Measurements from ENCODE around the gene GCC2.
"Not testable (repeated sequence)": the region's sequence is repeated elsewhere in the genome, so short reads cannot be mapped to it uniquely, and the experiment has no call there.

The GCC2 gene

DNA sequence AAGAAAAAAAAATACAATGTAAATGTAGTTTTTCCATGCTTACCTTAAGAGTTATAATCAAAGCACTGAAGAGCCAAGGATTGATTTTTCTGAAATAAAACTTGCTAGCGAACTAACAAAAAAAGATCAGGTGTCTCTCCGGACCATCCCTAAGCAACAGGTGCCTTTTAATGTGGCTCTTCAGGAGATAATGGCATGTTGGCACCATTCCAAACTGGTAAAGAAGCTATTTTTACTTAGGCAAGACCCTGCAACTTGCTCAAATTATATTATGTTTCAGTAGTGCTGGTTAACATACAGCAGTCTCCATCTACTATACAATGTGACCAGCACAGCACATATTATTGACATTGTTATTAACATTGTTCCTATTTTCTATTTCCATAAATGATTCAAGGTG, 2.3 kb upstream of the GCC2 start:
- DNase-seq = no peak

- no peak for DNase-seq
These were observed 894 bp upstream of the GCC2 start for GRCh38 chr2:108447947-108448677.

- DNase-seq = no peak
These were observed 564 bp downstream of the GCC2 start for GRCh38 chr2:108449410-108450130.

DNA sequence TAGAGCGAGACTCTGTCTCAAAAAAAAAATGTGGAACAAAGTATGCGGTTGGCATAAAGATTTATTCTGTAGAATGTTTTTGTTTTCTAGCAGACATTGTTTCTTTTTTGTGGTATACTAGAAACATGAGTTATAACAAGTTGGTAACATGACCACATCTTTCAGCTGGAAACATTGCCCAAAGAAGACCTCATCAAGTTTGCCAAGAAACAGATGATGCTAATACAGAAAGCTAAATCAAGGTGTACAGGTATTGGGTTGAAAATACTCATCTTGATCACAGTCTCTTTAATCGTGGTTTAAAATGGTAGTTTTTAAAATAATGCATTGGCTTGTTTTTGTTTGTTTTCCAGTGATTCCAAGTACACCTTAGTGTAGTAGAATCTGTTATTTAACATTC, 1.9 kb downstream of the GCC2 start:
- no peak for DNase-seq

GRCh38 chr2:108451976-108452375, 3.0 kb downstream of the GCC2 start:
- DNase-seq = no peak

DNA sequence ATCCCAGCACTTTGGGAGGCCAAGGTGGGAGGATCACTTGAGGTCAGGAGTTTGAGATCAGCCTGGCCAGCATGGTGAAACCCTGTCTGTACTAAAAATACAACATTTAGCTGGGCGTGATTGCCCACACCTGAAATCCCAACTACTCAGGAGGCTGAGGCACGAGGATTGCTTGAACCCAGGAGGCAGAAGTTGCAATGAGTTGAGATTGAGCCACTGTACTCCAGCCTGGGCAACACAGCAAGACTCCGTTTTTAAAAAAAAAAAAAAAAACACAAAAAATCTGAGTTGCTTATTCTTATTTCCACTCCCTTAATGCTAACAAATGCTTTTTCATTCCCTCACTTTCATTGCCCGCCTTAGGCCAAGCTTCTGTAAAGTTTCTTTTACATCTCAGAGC, 4.5 kb downstream of the GCC2 start:
- not testable (repeated sequence) for DNase-seq

- DNase-seq = no peak
These were observed 5.4 kb downstream of the GCC2 start for GRCh38 chr2:108454440-108454839.

DNA sequence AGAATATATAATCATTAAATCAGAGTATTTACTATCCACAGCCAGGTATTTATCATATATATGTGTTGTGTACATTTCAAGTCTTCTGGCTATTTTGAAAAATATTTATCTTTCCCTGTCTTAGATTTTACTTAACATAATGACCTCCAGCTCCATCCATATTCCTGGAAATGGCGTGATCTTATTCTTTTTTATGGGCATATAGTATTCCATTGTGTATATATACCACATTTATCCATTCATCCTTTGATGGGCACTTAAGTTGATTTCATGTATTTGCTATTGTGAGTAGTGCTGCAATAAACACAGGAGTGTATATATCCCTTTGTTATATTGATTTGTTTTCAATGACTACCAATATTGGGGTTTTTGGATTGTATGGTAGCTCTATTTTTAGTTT, 6.6 kb downstream of the GCC2 start:
- no peak for DNase-seq

GRCh38 chr2:108458082-108458481, 9.1 kb downstream of the GCC2 start:
- DNase-seq = no peak

- no peak for DNase-seq
These were observed 10.4 kb downstream of the GCC2 start for GRCh38 chr2:108459441-108459840.

GRCh38 chr2:108460345-108461037, 11.5 kb downstream of the GCC2 start:
- DNase-seq = no peak

GRCh38 chr2:108477099-108477498, 28.1 kb downstream of the GCC2 start:
- DNase-seq = no peak

- no peak for DNase-seq
These were observed 36.2 kb downstream of the GCC2 start for GRCh38 chr2:108485253-108485652.

DNA sequence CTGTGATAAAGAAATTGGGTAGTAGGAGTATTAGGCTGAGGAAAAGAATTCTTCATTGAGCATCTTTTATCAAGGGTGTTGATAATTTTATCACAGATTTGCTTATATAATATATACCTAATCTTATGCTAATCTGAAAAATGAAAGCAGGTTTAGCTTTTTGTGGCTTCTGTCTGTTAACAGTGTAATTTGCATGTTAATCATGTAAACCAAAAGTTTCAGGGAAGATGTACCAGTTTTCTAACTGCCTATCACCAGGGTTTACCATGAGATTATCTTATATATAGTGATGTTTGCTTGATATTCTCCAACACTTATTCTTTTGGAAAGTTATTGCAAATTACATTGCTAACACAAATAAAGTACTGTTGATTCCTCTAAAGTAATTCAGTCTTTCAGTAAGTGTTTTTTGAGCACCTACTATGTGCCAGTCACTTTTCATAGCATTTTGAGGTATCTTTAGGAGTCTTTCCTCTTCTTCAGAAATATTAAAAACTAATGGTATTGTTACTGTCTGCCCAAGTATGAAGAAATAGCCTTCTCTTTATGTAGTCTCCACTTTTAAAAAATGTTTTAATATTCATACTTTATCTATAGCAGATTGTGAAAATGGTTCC, 41.6 kb downstream of the GCC2 start:
- DNase-seq = no peak

- no peak for DNase-seq
These were observed 42.8 kb downstream of the GCC2 start for GRCh38 chr2:108491848-108492247.

DNA sequence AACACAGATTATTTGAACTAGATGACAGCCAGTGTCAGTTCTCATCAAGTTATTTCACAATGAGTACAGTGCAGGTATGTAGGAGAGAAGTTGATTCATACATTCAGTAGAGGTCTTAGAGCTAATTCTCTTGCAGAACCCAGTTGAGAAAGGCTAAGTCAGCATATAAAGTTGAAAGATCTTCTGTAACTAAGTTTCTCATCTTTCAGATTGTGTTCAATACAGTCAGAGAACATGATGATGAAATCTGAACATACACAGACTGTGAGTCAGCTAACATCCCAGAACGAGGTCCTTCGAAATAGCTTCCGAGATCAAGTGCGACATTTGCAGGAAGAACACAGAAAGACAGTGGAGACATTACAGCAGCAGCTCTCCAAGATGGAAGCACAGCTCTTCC, 43.4 kb downstream of the GCC2 start:
- DNase-seq = no peak

DNA sequence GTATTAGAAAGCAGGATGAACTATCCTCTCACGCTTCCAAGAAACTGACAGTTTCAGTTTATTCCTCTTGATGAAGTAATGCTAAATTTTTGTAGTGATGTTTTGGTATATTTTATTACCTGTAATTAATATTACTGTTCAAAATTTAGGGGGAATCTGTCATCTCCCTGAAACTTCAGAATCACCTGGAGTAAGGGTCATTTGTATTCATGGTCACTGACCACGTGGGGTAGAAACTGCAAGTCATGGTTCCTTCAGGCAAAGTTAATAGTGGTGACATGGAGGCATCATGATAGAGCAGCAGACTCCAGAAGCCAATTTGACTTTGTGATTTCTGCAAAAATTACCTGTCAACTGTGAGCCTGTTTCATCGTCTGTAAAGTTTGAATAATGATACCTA, 47.2 kb downstream of the GCC2 start:
- DNase-seq = not testable (repeated sequence)

- not testable (repeated sequence) for DNase-seq
These were observed 58.6 kb downstream of the GCC2 start for GRCh38 chr2:108507620-108508019.

DNA sequence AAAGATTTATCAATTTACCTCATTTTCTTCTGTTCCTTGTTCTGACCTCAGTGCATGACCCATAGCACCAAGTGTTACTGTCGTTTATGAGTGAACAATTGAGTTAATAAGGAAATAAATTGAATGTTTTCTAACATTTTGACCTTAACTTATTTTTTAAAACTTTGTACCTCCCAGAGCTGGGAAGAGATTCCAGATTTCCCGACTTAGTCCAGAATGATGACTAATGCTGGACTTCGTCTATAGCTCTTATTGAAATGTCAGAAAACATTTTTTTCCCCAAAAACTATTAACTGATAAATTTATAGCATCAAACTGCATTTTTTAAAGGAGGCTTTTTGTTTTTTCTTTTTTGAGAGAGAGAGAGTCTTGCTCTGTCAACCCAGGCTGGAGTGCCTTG, 63.4 kb downstream of the GCC2 start:
- not testable (repeated sequence) for DNase-seq

DNA sequence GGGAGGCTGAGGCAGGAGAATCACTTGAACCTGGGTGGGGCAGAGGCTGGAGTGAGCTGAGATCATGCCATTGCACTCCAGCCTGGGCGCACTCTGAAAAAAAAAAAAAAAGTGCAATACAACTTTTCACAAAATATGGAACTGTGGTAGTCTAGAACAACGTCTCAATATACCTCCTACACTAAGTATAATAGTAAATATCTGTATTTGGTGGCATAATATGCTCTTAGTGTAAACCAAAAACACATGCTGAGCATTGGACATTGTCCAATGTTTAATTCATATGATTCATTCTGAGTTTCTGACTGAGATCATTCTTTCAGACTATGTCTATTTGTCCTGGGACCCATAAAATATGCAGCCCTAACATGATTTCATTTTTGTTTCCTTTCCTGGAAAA, 65.5 kb downstream of the GCC2 start:
- not testable (repeated sequence) for DNase-seq

DNA sequence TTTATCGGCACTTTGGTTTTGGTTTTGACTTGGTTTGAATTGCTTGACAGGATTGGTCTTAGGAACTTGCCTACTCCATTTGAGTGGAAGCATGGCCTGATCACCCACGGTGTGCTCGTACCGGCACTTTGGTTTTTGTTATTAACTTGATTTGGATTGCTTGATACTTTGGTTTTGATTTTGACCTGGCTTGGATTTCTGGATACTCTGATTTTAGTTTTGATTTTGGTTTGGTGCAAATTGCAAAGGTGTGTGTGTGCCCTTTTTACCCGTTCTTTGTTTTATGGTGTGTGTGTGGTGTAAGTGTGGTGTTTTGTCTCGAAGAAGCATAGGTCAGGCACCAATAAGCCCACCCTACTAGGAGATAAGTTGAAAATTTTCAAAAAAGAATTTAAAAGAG, 75.7 kb downstream of the GCC2 start:
- not testable (repeated sequence) for DNase-seq

DNA sequence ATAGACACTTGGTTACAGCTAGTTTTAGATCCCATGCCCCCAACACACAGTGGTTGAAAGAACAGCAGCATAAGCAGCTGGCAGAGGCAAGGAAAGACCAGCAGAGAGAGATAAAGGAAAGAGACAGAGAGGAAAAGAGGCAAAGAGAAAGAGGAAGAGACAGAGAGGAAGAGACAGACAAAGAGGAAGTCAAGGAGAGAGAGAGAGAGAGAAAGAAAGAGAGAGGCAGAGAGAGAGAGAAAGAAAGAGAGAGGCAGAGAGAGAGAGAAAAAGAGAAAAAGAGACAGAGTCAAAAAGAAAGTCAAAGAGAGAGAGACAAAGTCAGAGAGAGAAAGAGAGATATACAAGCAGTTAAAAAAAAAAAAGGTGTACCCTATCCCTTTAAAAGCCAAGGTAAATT, 76.3 kb downstream of the GCC2 start:
- DNase-seq = not testable (repeated sequence)

DNA sequence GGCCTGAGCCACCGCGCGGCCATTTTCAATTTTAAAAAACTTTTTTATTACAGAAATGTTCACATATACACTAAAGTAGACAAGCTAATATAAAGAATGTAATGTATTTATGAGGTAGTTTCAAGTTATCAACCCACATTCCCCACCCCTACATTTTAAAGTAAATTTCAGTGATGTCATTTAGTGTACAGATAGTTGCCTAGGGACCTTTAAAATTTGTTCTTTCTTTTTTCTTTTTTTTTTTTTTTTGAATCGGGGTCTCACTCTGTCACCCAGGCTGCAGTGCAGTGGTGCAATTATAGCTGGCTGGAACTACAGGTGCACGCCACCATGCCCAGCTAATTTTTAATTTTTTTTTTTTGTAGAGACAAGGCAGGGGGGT, 82.7 kb downstream of the GCC2 start:
- DNase-seq = no peak
